Glutamatergic neuron (in vitro differentiated cells): ENCODE results near the gene HBG1. TPM values are rescaled to one million over a fixed set of nuclear protein-coding genes. Genes with fewer than 3 reads are reported as not detected.

Experiments used
- DNase-seq: peaks from one replicate; pipeline ENCODE4 v3.0.0; 2022
- H3K27ac Mint-ChIP-seq: one replicate; pipeline ENCODE4 v1.8.0; 2020; ENCODE audit warnings: mild to moderate bottlenecking, mixed read lengths, inconsistent platforms; ENCODE audit not compliant: unreplicated experiment
- H3K27me3 Mint-ChIP-seq: one replicate; pipeline ENCODE4 v1.8.0; 2020; ENCODE audit warnings: mild to moderate bottlenecking, moderate library complexity, mixed read lengths, inconsistent platforms; ENCODE audit not compliant: unreplicated experiment
- H3K36me3 Mint-ChIP-seq: one replicate; pipeline ENCODE4 v1.8.0; 2020; ENCODE audit warnings: mild to moderate bottlenecking, mixed read lengths, inconsistent platforms; ENCODE audit not compliant: unreplicated experiment
- H3K4me1 Mint-ChIP-seq: one replicate; pipeline ENCODE4 v1.8.0; 2020; ENCODE audit warnings: mild to moderate bottlenecking, low read depth, mixed read lengths, inconsistent platforms; ENCODE audit not compliant: unreplicated experiment
- H3K4me3 Mint-ChIP-seq: one replicate; pipeline ENCODE4 v1.8.0; 2020; ENCODE audit warnings: mild to moderate bottlenecking, mixed read lengths, inconsistent platforms; ENCODE audit not compliant: unreplicated experiment
- H3K9me3 Mint-ChIP-seq: one replicate; pipeline ENCODE4 v1.8.0; 2020; ENCODE audit warnings: mild to moderate bottlenecking, moderate library complexity, mixed read lengths, inconsistent platforms; ENCODE audit not compliant: unreplicated experiment
- total RNA-seq: library from RNA; stranded (reverse); fragmentation: NEBNext Ultra II Directional; extraction: Animal tissue kit (Norgen Biotek cat#: 25700); gene quantifications from one replicate; pipeline ENCODE4 v1.2.1, GENCODE V29; 2021; ENCODE audit not compliant: unreplicated experiment
- TF ChIP-seq, protein P1 (sequence below): fragments of 200-600 bp; sonication (generic); IDR thresholded peaks from one replicate; pipeline ENCODE4 v1.5.0; 2021; ENCODE audit not compliant: partially characterized antibody, unreplicated experiment

Gene HBG1
- total RNA-seq, 1 donor from 2014 or later = not detected

DNA sequence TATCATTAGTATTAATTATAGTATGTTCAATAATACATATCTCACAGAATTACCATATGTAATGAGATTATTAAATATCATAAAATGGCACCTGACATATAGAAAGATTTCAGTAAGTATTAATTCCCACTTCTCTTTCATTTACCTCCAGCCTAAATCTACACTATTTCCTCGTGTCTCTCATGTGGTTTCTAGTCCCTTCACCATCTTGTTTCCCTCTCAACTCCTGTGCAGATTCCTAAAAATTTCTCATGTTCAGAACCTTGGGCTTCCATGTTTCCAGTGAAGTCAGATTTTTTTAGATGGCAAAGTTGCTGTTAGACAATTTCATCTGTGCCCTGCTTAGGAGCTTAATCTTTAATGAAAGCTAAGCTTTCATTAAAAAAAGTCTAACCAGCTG is 34.2 kb upstream of the HBG1 start:
- TF ChIP-seq, protein P1, sequence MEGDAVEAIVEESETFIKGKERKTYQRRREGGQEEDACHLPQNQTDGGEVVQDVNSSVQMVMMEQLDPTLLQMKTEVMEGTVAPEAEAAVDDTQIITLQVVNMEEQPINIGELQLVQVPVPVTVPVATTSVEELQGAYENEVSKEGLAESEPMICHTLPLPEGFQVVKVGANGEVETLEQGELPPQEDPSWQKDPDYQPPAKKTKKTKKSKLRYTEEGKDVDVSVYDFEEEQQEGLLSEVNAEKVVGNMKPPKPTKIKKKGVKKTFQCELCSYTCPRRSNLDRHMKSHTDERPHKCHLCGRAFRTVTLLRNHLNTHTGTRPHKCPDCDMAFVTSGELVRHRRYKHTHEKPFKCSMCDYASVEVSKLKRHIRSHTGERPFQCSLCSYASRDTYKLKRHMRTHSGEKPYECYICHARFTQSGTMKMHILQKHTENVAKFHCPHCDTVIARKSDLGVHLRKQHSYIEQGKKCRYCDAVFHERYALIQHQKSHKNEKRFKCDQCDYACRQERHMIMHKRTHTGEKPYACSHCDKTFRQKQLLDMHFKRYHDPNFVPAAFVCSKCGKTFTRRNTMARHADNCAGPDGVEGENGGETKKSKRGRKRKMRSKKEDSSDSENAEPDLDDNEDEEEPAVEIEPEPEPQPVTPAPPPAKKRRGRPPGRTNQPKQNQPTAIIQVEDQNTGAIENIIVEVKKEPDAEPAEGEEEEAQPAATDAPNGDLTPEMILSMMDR = no peak
- no peaks in the 10 kb centered on the region for H3K36me3 Mint-ChIP-seq
- H3K27me3 Mint-ChIP-seq = no peaks in the 10 kb centered on the region
- no peak for DNase-seq
- peaks cover 4% of the 10 kb centered on the region for H3K9me3 Mint-ChIP-seq
- H3K4me1 Mint-ChIP-seq = peaks cover 4% of the 10 kb centered on the region
- H3K4me3 Mint-ChIP-seq = no peak overlapping the region
- H3K27ac Mint-ChIP-seq = no peak overlapping the region

DNA sequence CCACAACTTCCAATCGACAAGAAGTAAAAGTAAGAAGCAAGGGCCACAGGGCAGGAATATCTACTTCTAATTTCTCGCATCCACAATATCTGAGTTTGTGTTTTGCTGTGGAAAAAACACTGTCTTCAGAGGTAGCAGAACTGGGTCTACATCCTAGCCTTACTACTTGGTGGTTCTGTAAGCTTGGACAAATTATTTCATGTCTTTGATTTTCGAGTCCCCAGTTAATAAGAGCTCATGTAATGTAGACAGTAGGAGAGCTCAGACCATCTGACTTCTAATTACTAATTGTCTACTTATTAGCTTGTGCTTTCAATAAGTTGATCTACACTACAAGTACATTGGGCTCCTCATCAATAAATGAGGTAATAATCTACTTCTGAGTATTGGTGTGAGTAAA is 33.4 kb upstream of the HBG1 start:
- Mint-ChIP-seq H3K4me3 (no peak overlapping the region), H3K9me3 (peaks cover 4% of the 10 kb centered on the region), H3K36me3 (no peaks in the 10 kb centered on the region), H3K4me1 (peaks cover 4% of the 10 kb centered on the region), H3K27ac (no peak overlapping the region), H3K27me3 (no peaks in the 10 kb centered on the region)
- no peak for DNase-seq
- TF ChIP-seq, protein P1 = no peak

DNA sequence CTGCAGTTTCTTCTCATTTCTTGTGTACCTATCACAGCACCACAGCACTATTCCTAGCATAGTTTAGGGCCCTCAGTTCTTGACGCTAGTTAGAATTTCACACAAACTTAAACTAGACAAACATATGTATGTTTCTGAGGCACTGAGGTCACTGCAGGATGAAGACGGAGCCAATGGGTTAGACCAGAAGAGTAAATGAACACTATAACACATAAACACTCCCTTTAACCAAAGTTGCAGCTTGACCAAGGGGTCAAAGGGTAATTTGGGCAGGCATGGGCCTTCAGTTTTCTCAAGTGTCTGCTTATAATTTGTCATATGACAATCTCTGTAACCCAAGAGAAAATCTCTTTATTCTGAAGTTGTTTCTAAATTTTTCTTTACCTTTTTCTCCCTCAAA is 33.0 kb upstream of the HBG1 start:
- no peak for DNase-seq
- H3K36me3 Mint-ChIP-seq = no peaks in the 10 kb centered on the region
- H3K27me3 Mint-ChIP-seq = no peaks in the 10 kb centered on the region
- TF ChIP-seq, protein P1 = no peak
- no peak overlapping the region for H3K27ac Mint-ChIP-seq
- H3K4me3 Mint-ChIP-seq = no peak overlapping the region
- peaks cover 4% of the 10 kb centered on the region for H3K9me3 Mint-ChIP-seq
- H3K4me1 Mint-ChIP-seq = peaks cover 4% of the 10 kb centered on the region

DNA sequence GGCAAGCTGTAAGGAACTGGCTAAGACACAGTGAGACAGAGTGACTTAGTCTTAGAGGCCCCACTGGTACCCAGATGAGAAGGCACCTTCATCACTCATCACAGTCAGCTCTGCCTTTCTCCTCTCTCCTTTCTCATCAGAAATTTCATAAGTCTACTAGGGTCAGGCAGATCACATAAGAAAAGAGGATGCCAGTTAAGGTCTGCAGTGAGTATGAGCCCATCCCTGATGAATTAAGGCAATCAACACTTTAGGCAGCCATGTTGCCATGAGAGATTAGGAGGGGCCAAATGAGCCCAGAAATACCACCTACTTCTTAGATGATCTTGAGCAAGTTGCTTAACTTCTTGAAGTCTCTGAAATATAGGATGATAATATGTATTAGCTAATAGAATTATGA is 31.9 kb upstream of the HBG1 start:
- TF ChIP-seq, protein P1 = no peak
- peaks cover 4% of the 10 kb centered on the region for H3K9me3 Mint-ChIP-seq
- no peaks in the 10 kb centered on the region for H3K27me3 Mint-ChIP-seq
- H3K36me3 Mint-ChIP-seq = no peaks in the 10 kb centered on the region
- no peak for DNase-seq
- no peak overlapping the region for H3K27ac Mint-ChIP-seq
- H3K4me1 Mint-ChIP-seq = peaks cover 4% of the 10 kb centered on the region
- no peak overlapping the region for H3K4me3 Mint-ChIP-seq

DNA sequence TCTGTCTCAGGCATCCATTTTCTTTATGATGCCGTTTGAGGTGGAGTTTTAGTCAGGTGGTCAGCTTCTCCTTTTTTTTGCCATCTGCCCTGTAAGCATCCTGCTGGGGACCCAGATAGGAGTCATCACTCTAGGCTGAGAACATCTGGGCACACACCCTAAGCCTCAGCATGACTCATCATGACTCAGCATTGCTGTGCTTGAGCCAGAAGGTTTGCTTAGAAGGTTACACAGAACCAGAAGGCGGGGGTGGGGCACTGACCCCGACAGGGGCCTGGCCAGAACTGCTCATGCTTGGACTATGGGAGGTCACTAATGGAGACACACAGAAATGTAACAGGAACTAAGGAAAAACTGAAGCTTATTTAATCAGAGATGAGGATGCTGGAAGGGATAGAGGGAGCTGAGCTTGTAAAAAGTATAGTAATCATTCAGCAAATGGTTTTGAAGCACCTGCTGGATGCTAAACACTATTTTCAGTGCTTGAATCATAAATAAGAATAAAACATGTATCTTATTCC is 31.0 kb upstream of the HBG1 start:
- H3K27ac Mint-ChIP-seq = peak overlapping the region; percentile 82
- TF ChIP-seq, protein P1 = no peak

More for the DNA sequence above, 31.0 kb upstream of the HBG1 start:
- peaks cover 4% of the 10 kb centered on the region for H3K9me3 Mint-ChIP-seq
- DNase-seq = peak; percentile 69
- no peaks in the 10 kb centered on the region for H3K27me3 Mint-ChIP-seq
- no peak overlapping the region for H3K4me3 Mint-ChIP-seq
- peaks cover 4% of the 10 kb centered on the region for H3K4me1 Mint-ChIP-seq
- H3K36me3 Mint-ChIP-seq = no peaks in the 10 kb centered on the region
